SK-N-SH treated with all-trans-retinoic acid at 6 μM for 48 hours (cell line): Measurements from ENCODE around the gene SERGEF.

Experiments
- BACH2 ChIP-seq: fragments of 250-450 bp; sonication (Bioruptor Pico); IDR thresholded peaks from 2 replicates; pipeline ENCODE4 v1.9.0; 2021; ENCODE audit warnings: mild to moderate bottlenecking, borderline replicate concordance
- CREB5 ChIP-seq: fragments of 250-450 bp; sonication (Bioruptor Pico); IDR thresholded peaks from 2 replicates; pipeline ENCODE4 v1.5.1; 2020; ENCODE audit warnings: low read depth, mild to moderate bottlenecking, moderate library complexity
- CSDC2 ChIP-seq: fragments of 250-450 bp; sonication (Bioruptor Pico); IDR thresholded peaks from 2 replicates; pipeline ENCODE4 v1.5.0; 2020; ENCODE audit warnings: mild to moderate bottlenecking, moderate library complexity
- GLIS3 ChIP-seq: fragments of 250-450 bp; sonication (Bioruptor Pico); IDR thresholded peaks from 2 replicates; pipeline ENCODE4 v1.5.0; 2020; ENCODE audit warnings: mild to moderate bottlenecking, moderate library complexity
- ISL1 ChIP-seq: fragments of 250-450 bp; sonication (Bioruptor Pico); IDR thresholded peaks from 2 replicates; pipeline ENCODE4 v2.1.2; 2022; ENCODE audit warnings: mild to moderate bottlenecking, moderate library complexity
- PPARA ChIP-seq: fragments of 250-450 bp; sonication (Bioruptor Pico); IDR thresholded peaks from 2 replicates; pipeline ENCODE4 v1.5.0; 2020; ENCODE audit warnings: mild to moderate bottlenecking, borderline replicate concordance
- RARB ChIP-seq: fragments of 250-450 bp; sonication (Bioruptor Pico); IDR thresholded peaks from 2 replicates; pipeline ENCODE4 v1.8.0; 2021; ENCODE audit warnings: mild to moderate bottlenecking, moderate library complexity
- ZFP3 ChIP-seq: fragments of 250-450 bp; sonication (Bioruptor Pico); IDR thresholded peaks from 2 replicates; pipeline ENCODE4 v1.5.0; 2020; ENCODE audit warnings: mild to moderate bottlenecking, moderate library complexity
- TF ChIP-seq, protein P1 (sequence below): fragments of 250-450 bp; sonication (Bioruptor Pico); IDR thresholded peaks from 2 replicates; pipeline ENCODE4 v1.8.0; 2021; ENCODE audit warnings: low read depth, mild to moderate bottlenecking, moderate library complexity, borderline replicate concordance

- no peak for TF ChIP-seq BACH2 (CRISPR knock-in tag)
- TF ChIP-seq CSDC2: no peak
- no peak for TF ChIP-seq ZFP3 (CRISPR knock-in tag)
- TF ChIP-seq PPARA (CRISPR knock-in tag): no peak
- no peak for TF ChIP-seq GLIS3 (CRISPR knock-in tag)
- no peak for TF ChIP-seq RARB (CRISPR knock-in tag)
- TF ChIP-seq ISL1 (CRISPR knock-in tag): no peak
- TF ChIP-seq CREB5 (CRISPR knock-in tag): no peak
- TF ChIP-seq, protein P1, sequence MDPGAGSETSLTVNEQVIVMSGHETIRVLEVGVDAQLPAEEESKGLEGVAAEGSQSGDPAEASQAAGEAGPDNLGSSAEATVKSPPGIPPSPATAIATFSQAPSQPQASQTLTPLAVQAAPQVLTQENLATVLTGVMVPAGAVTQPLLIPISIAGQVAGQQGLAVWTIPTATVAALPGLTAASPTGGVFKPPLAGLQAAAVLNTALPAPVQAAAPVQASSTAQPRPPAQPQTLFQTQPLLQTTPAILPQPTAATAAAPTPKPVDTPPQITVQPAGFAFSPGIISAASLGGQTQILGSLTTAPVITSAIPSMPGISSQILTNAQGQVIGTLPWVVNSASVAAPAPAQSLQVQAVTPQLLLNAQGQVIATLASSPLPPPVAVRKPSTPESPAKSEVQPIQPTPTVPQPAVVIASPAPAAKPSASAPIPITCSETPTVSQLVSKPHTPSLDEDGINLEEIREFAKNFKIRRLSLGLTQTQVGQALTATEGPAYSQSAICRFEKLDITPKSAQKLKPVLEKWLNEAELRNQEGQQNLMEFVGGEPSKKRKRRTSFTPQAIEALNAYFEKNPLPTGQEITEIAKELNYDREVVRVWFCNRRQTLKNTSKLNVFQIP (CRISPR knock-in tag): no peak
Observed at GRCh38 chr11:17739945-17740338, 272.9 kb downstream of the SERGEF start.
